ENCODE measurements around the gene DNAJC30.
A peak's percentile ranks its signal among the peaks of the same experiment; 100 is the strongest.
"Not testable (repeated sequence)": the region's sequence is repeated elsewhere in the genome, so short reads cannot be mapped to it uniquely, and the experiment has no call there.

Gene DNAJC30

DNA sequence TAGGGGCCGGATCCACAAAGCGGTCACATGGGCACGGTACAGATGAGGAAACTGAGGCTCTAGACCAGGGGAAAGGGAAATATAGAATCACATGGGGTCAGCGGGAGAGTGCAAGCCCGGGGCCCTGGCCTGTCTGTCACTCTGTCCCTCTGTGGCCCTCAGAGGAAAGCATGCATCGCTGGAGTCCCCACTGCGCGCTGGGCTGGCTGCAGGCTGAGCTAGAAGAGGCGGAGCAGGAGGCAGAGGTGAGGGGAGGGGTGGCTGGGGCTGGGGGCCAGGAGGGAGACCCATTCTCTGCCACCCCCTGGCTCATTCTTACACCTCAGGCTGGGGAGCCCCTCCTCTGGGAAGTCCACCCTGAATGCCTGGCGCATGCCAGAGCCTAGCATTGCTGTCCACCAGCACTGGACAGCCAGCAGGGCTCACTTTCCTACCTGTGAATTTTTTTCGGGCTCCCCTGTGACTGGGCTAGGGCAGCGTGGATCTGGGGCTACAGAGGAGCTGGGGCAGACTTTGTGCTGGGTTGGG is 13.3 kb downstream of the DNAJC30 start:
- H3K4me1 ChIP-seq (ENCODE audit: control insufficient read depth, insufficient read depth, low read length, poor library complexity, severe bottlenecking), result peaks cover 10% of the 10 kb centered on the region
- H3K27me3 ChIP-seq (replicated peaks; ENCODE audit: control insufficient read depth, insufficient read depth, low read length, poor library complexity, severe bottlenecking), result peaks cover 11% of the 10 kb centered on the region
- no peaks in the 10 kb centered on the region for H3K9me3 ChIP-seq (ENCODE audit: control insufficient read depth, low read length)
- no peaks in the 10 kb centered on the region for H3K36me3 ChIP-seq (ENCODE audit: control insufficient read depth, insufficient read depth, low read length)
- no peak for DNase-seq
- H3K4me3 ChIP-seq (ENCODE audit: insufficient read depth, low read depth, low read length, poor library complexity, severe bottlenecking), result no peak overlapping the region
- no peak overlapping the region for H3K27ac ChIP-seq (ENCODE audit: insufficient read depth, low read length, poor library complexity, severe bottlenecking)

DNA sequence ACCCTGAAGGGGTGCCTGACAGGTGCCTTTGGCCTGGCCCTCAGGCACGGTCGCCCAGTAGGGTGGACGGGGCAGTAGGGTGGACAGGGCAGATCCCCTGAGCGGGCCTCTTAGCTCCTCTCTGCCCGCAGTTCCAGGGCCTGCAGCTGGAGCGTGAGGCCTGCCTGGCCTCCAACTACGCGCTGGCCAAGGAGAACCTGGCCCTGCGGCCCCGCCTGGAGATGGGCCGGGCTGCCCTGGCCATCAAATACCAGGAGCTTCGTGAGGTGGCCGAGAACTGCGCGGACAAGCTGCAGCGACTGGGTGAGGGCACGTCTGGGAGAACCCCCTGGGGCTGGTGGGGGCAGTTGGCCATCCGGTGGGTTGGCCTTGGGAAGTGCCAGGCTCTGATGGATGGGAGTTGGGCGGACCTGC is 14.0 kb downstream of the DNAJC30 start:
- Histone ChIP-seq H3K27me3 (replicated peaks; ENCODE audit: control insufficient read depth, insufficient read depth, low read length, poor library complexity, severe bottlenecking) (peaks cover 11% of the 10 kb centered on the region), H3K9me3 (ENCODE audit: control insufficient read depth, low read length) (no peaks in the 10 kb centered on the region), H3K4me3 (ENCODE audit: insufficient read depth, low read depth, low read length, poor library complexity, severe bottlenecking) (no peak overlapping the region), H3K36me3 (ENCODE audit: control insufficient read depth, insufficient read depth, low read length) (no peaks in the 10 kb centered on the region), H3K4me1 (ENCODE audit: control insufficient read depth, insufficient read depth, low read length, poor library complexity, severe bottlenecking) (peaks cover 10% of the 10 kb centered on the region), H3K27ac (ENCODE audit: insufficient read depth, low read length, poor library complexity, severe bottlenecking) (no peak overlapping the region)
- DNase-seq, result no peak

DNA sequence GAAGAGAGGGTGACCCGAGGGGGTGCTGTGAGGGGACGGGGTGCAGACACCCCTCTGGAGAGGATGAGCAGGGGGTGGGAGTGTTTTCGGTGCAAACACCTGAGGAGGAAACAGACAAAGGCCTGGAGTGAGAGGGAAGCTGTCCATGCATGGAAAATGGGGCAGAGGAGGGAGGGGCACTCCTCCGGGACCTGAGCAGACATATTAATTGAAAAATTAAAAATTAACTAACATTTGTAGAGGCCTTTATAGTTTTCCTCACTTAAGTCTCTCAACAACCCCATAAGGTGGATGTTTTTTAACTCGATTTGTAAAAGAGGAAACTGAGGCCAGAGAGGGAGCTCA is 14.4 kb downstream of the DNAJC30 start:
- no peak overlapping the region for H3K4me3 ChIP-seq (ENCODE audit: insufficient read depth, low read depth, low read length, poor library complexity, severe bottlenecking)
- DNase-seq, result no peak

DNA sequence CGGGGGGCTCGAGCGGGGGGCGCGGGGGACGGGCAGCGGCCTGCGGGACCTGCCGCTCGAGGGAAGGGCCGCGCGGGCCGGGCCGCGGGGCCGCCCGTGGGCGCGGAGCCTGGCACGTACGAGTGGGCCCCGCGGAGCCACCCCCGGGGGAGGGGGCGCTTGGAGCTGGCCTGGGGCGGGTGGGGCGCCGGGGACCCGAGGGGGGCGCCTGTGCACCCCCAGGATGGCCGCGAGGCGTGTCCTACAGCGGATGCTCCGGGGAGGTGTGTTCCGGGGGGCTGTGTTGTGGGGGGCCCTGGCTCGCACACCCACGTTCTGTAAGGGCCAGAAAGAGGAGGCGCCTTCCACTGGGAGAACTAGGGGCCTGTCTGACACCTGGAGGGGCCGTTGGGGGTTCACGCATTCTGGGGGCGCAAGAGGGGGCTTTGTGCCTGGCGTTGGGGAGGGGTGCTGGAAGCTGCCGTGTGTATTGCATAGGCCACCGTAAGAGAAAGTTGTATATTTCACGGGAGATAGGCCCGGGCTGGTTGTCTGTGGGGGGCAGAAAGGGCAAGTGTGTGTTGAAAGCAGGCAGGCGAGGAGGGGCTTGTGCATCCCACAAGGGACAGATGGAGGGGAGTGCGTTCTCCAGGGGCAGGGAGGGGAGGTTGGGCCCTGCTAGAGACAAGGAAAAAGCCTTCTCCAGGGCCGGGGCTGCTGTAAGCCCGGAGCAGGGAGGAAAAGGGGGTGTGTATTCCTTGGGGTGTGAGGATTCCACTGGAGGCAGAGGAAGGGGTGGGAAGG is 15.0 kb downstream of the DNAJC30 start:
- peak overlapping the region; percentile 37 for H3K4me3 ChIP-seq (ENCODE audit: insufficient read depth, low read depth, low read length, poor library complexity, severe bottlenecking)
- H3K27me3 ChIP-seq (replicated peaks; ENCODE audit: control insufficient read depth, insufficient read depth, low read length, poor library complexity, severe bottlenecking), result peaks cover 11% of the 10 kb centered on the region
- no peaks in the 10 kb centered on the region for H3K36me3 ChIP-seq (ENCODE audit: control insufficient read depth, insufficient read depth, low read length)
- no peaks in the 10 kb centered on the region for H3K9me3 ChIP-seq (ENCODE audit: control insufficient read depth, low read length)
- peaks cover 10% of the 10 kb centered on the region for H3K4me1 ChIP-seq (ENCODE audit: control insufficient read depth, insufficient read depth, low read length, poor library complexity, severe bottlenecking)
- no peak overlapping the region for H3K27ac ChIP-seq (ENCODE audit: insufficient read depth, low read length, poor library complexity, severe bottlenecking)
- no peak for DNase-seq

More for the DNA sequence above, 14.4 kb downstream of the DNAJC30 start:
- H3K27me3 ChIP-seq (replicated peaks; ENCODE audit: control insufficient read depth, insufficient read depth, low read length, poor library complexity, severe bottlenecking), result peaks cover 11% of the 10 kb centered on the region
- H3K27ac ChIP-seq (ENCODE audit: insufficient read depth, low read length, poor library complexity, severe bottlenecking), result no peak overlapping the region
- no peaks in the 10 kb centered on the region for H3K9me3 ChIP-seq (ENCODE audit: control insufficient read depth, low read length)
- H3K36me3 ChIP-seq (ENCODE audit: control insufficient read depth, insufficient read depth, low read length), result no peaks in the 10 kb centered on the region
- H3K4me1 ChIP-seq (ENCODE audit: control insufficient read depth, insufficient read depth, low read length, poor library complexity, severe bottlenecking), result peaks cover 10% of the 10 kb centered on the region

DNA sequence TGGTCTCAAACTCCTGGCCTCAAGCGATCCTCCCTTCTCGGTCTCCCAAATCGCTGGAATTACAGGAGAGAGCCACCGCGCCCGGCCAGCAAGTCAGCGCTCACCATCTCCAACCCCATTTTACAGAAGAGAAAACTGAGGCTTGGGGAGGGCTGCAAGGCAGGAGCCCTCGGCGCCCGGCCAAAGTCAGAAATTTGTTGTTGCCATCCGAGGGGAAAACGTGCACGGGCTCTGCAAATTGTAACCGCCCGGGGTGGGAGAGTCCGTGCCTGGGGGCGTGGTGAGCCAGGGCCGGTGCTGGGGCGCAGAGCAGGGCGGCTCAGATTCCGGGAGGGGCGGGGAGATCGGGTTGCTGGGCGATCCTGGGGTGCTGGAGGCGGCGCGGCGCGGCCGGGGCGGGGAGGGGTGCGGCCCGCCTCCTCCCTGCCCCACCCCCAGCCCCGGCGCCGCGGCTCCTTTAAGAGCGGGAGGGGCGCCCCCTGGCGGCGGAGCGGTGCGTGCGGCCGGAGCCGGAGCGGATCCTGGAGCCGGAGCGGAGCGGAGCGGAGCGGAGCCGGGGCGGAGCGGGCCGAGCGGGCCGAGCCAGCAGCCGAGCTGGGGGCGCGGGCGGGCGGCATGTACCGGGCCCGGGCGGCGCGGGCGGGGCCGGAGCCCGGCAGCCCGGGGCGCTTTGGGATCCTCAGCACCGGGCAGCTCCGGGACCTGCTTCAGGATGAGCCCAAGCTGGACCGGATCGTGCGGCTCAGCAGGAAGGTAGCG is 15.7 kb downstream of the DNAJC30 start, which contains the start of gene VPS37D:
Gene VPS37D (plus strand): TSS at position 488 of the 759 bp plus-strand sequence. CDS start 128 bp downstream, at position 616.
- H3K27ac ChIP-seq (ENCODE audit: insufficient read depth, low read length, poor library complexity, severe bottlenecking), result no peak within 1 kb of the TSS

DNA sequence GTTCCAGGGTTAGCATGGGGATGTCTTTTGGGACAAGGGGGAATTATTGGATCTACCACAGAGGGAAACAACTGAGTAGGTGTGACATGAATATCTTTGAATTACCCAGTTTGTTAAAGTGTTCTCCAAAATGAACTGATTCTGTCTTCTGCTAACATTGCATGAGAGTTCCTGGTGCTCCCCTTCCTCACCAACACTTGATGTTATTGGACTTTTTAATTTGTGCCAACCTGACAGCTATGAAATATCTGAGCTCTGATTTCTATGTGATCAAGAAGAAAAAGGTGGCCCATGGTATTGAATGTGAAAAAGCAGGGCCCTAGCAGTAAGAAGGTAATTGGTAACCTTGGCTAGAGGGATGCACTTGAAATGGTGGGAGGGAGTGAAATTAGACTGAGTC is 20.2 kb downstream of the DNAJC30 start:
- Histone ChIP-seq H3K27ac (ENCODE audit: insufficient read depth, low read length, poor library complexity, severe bottlenecking) (no peak overlapping the region), H3K36me3 (ENCODE audit: control insufficient read depth, insufficient read depth, low read length) (no peaks in the 10 kb centered on the region), H3K4me1 (ENCODE audit: control insufficient read depth, insufficient read depth, low read length, poor library complexity, severe bottlenecking) (peaks cover 3% of the 10 kb centered on the region), H3K27me3 (replicated peaks; ENCODE audit: control insufficient read depth, insufficient read depth, low read length, poor library complexity, severe bottlenecking) (no peaks in the 10 kb centered on the region), H3K9me3 (ENCODE audit: control insufficient read depth, low read length) (no peaks in the 10 kb centered on the region), H3K4me3 (ENCODE audit: insufficient read depth, low read depth, low read length, poor library complexity, severe bottlenecking) (no peak overlapping the region)
- no peak for DNase-seq

More for the DNA sequence above, 15.7 kb downstream of the DNAJC30 start, which contains the start of gene VPS37D:
- H3K9me3 ChIP-seq (ENCODE audit: control insufficient read depth, low read length), result no peaks in the 10 kb centered on the region
- peak within 1 kb of the TSS; percentile 38 for H3K4me3 ChIP-seq (ENCODE audit: insufficient read depth, low read depth, low read length, poor library complexity, severe bottlenecking)
- H3K27me3 ChIP-seq (replicated peaks; ENCODE audit: control insufficient read depth, insufficient read depth, low read length, poor library complexity, severe bottlenecking), result peaks cover 11% of the 10 kb centered on the region
- H3K36me3 ChIP-seq (ENCODE audit: control insufficient read depth, insufficient read depth, low read length), result no peaks in the 10 kb centered on the region
- DNase-seq, result peak; percentile 83 to 90 (median 90)
- H3K4me1 ChIP-seq (ENCODE audit: control insufficient read depth, insufficient read depth, low read length, poor library complexity, severe bottlenecking), result peaks cover 10% of the 10 kb centered on the region

DNA sequence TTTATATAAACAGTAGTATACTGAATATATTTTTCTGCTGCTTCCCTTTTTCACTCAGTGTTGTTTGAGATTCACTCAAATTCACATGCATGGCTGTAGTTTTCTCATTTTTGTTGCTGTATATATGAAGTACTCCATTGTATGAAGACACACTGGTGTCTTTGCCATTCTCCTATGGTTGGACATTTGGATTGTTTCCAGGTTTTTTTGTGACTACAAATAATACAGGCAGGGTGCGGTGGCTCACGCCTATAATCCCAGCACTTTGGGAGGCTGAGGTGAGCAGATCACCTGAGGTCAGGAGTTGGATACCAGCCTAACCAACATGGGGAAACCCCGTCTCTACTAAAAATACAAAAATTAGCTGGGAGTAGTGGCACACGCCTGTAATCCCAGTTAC is 22.7 kb downstream of the DNAJC30 start:
- H3K27ac ChIP-seq (ENCODE audit: insufficient read depth, low read length, poor library complexity, severe bottlenecking); H3K36me3 ChIP-seq (ENCODE audit: control insufficient read depth, insufficient read depth, low read length); DNase-seq; H3K4me3 ChIP-seq (ENCODE audit: insufficient read depth, low read depth, low read length, poor library complexity, severe bottlenecking); H3K9me3 ChIP-seq (ENCODE audit: control insufficient read depth, low read length); H3K4me1 ChIP-seq (ENCODE audit: control insufficient read depth, insufficient read depth, low read length, poor library complexity, severe bottlenecking); H3K27me3 ChIP-seq (replicated peaks; ENCODE audit: control insufficient read depth, insufficient read depth, low read length, poor library complexity, severe bottlenecking): not testable (repeated sequence)

DNA sequence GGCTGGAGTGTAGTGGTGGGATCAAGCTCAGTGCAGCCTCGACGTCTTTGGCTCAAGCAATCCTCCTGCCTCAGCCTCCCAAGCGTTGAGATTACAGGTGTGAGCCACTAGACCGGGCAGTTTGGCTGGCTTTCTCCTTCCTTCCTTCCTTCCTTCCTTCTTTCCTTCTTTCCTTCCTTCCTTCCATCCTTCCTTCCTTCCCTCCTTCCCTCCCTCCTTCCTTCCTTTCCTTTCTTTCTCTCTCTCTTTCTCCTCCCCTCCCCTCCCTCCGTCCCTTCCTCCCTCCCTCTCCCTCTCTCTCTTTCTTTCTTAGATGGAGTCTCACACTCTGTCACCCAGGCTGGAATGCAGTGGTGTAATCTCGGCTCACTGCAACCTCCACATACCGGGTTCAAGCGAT is 23.3 kb downstream of the DNAJC30 start:
- H3K27me3 ChIP-seq (replicated peaks; ENCODE audit: control insufficient read depth, insufficient read depth, low read length, poor library complexity, severe bottlenecking), result no peaks in the 10 kb centered on the region
- no peak for DNase-seq
- H3K4me3 ChIP-seq (ENCODE audit: insufficient read depth, low read depth, low read length, poor library complexity, severe bottlenecking), result no peak overlapping the region
- H3K9me3 ChIP-seq (ENCODE audit: control insufficient read depth, low read length), result no peaks in the 10 kb centered on the region
- no peak overlapping the region for H3K27ac ChIP-seq (ENCODE audit: insufficient read depth, low read length, poor library complexity, severe bottlenecking)
- H3K36me3 ChIP-seq (ENCODE audit: control insufficient read depth, insufficient read depth, low read length), result no peaks in the 10 kb centered on the region
- no peaks in the 10 kb centered on the region for H3K4me1 ChIP-seq (ENCODE audit: control insufficient read depth, insufficient read depth, low read length, poor library complexity, severe bottlenecking)

DNA sequence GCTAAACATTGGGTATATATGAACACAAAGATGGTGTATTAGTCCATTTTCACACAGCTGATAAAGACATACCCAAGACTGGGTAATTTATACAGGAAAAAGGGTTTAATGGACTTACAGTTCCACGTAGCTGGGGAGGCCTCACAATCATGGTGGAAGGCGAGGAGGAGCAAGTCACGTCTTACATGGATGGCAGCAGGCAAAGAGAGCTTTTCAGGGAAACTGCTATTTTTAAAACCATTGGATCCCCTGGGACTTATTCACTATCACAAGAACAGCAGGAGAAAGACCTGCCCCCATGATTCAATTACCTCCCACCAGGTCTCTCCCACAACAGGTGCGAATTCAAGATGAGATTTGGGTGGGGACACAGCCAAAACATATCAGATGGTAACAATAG is 27.9 kb downstream of the DNAJC30 start:
- not testable (repeated sequence) for DNase-seq; H3K27me3 ChIP-seq (replicated peaks; ENCODE audit: control insufficient read depth, insufficient read depth, low read length, poor library complexity, severe bottlenecking); H3K36me3 ChIP-seq (ENCODE audit: control insufficient read depth, insufficient read depth, low read length)

DNA sequence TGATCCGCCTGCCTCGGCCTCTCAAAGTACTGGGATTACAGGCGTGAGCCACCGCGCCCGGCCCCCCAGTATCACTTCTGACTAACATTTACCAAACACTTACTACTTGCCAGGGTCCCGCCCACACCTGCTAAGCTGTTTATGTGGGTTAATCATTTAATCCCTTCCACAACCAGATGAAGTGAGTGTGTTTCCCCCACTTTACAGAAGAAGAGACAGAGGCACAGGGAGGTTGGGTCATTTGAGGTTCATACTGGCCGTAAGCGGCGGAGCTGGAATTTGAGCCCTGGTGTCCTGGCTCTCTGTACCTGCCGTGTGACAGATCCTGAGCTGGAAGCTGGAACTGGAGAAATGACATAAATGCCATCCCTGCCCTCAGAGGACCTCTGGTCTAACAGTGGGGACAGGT is 30.7 kb downstream of the DNAJC30 start:
- H3K36me3 ChIP-seq (ENCODE audit: control insufficient read depth, insufficient read depth, low read length), result no peaks in the 10 kb centered on the region
- peaks cover 26% of the 10 kb centered on the region for H3K27me3 ChIP-seq (replicated peaks; ENCODE audit: control insufficient read depth, insufficient read depth, low read length, poor library complexity, severe bottlenecking)
- peaks cover 7% of the 10 kb centered on the region for H3K4me1 ChIP-seq (ENCODE audit: control insufficient read depth, insufficient read depth, low read length, poor library complexity, severe bottlenecking)
- no peaks in the 10 kb centered on the region for H3K9me3 ChIP-seq (ENCODE audit: control insufficient read depth, low read length)
- no peak overlapping the region for H3K27ac ChIP-seq (ENCODE audit: insufficient read depth, low read length, poor library complexity, severe bottlenecking)
- DNase-seq, result no peak
- no peak overlapping the region for H3K4me3 ChIP-seq (ENCODE audit: insufficient read depth, low read depth, low read length, poor library complexity, severe bottlenecking)

More for the DNA sequence above, 27.9 kb downstream of the DNAJC30 start:
- not testable (repeated sequence) for H3K9me3 ChIP-seq (ENCODE audit: control insufficient read depth, low read length); H3K4me3 ChIP-seq (ENCODE audit: insufficient read depth, low read depth, low read length, poor library complexity, severe bottlenecking); H3K27ac ChIP-seq (ENCODE audit: insufficient read depth, low read length, poor library complexity, severe bottlenecking); H3K4me1 ChIP-seq (ENCODE audit: control insufficient read depth, insufficient read depth, low read length, poor library complexity, severe bottlenecking)

Data from effector memory CD4-positive, alpha-beta T cell (primary cell).